ENCODE data around the gene SLC35G3. TPM values are rescaled to one million over a fixed set of nuclear protein-coding genes. Genes with fewer than 3 reads are reported as not detected.

SLC35G3 gene
- polyA plus RNA-seq, 3 donors: not detected

Other genes with a start within 250 kb of the SLC35G3 start
- 1 to 10 TPM; 4.6 to 6.1 (median 5.2) TPM for gene CCT6B, start 232.9 kb downstream of the SLC35G3 start, polyA plus RNA-seq (ENCODE audit: insufficient read length in 3 of 3)
- 10 to 100 TPM; 27.0 to 30.7 (median 30.5) TPM for gene ZNF830, start 232.9 kb downstream of the SLC35G3 start, polyA plus RNA-seq (ENCODE audit: insufficient read length in 3 of 3)
- gene LIG3, start 213.9 kb downstream of the SLC35G3 start, polyA plus RNA-seq (ENCODE audit: insufficient read length in 3 of 3): 10 to 100 TPM; 32.4 to 34.3 (median 33.2) TPM
- 10 to 100 TPM; 19.6 to 23.8 (median 23.8) TPM for gene RFFL, start 130.7 kb downstream of the SLC35G3 start, polyA plus RNA-seq (ENCODE audit: insufficient read length in 3 of 3)
- gene RAD51D, start 74.5 kb downstream of the SLC35G3 start, polyA plus RNA-seq (ENCODE audit: insufficient read length in 3 of 3): 10 to 100 TPM; 11.7 to 12.6 (median 12.1) TPM
- gene FNDC8, start 72.8 kb downstream of the SLC35G3 start, polyA plus RNA-seq (ENCODE audit: insufficient read length in 3 of 3): under 1 TPM in 2 of 3 donors, not detected in 1; 0.10 to 0.39 TPM
- gene NLE1, start 52.1 kb downstream of the SLC35G3 start, polyA plus RNA-seq (ENCODE audit: insufficient read length in 3 of 3): 10 to 100 TPM; 15.3 to 18.0 (median 16.5) TPM
- under 1 TPM; 0.21 to 0.27 (median 0.25) TPM for gene UNC45B, start 46.6 kb downstream of the SLC35G3 start, polyA plus RNA-seq (ENCODE audit: insufficient read length in 3 of 3)
- 10 to 100 TPM; 14.0 to 18.6 (median 16.7) TPM for gene SLFN5, start 48.7 kb upstream of the SLC35G3 start, polyA plus RNA-seq (ENCODE audit: insufficient read length in 3 of 3)
- gene SLFN11, start 179.2 kb upstream of the SLC35G3 start, polyA plus RNA-seq (ENCODE audit: insufficient read length in 3 of 3): 10 to 100 TPM; 10.5 to 11.8 (median 10.9) TPM
- gene SLFN12, start 238.1 kb upstream of the SLC35G3 start, polyA plus RNA-seq (ENCODE audit: insufficient read length in 3 of 3): 10 to 100 TPM; 17.7 to 23.7 (median 20.0) TPM

Measured in right renal cortex interstitium (tissue), 3 donors.